Transverse colon (tissue), 3 donors: ENCODE results near the gene TRAF6.

Experiments
- EP300 ChIP-seq: sonication (generic); formaldehyde crosslinking; IDR thresholded peaks from one replicate; pipeline ENCODE4 v1.6.1; 2017; ENCODE audit warnings: antibody characterized with exemption, low read depth
- POLR2A ChIP-seq: fragments of 450-650 bp; IDR thresholded peaks from one replicate; pipeline ENCODE4 v1.6.1; 2016; ENCODE audit warnings: antibody characterized with exemption, mild to moderate bottlenecking, moderate library complexity
- TF ChIP-seq, protein P1 (sequence below), 5 experiments: fragments of 200-600 bp in 3 of 5; fragments of 450-650 bp in 2 of 5; sonication (generic) in 3 of 5; IDR thresholded peaks; 1 replicate in 2 of 5; 2 replicates in 3 of 5; pipeline ENCODE4 v1.5.1; 2016 to 2017; ENCODE audit warnings: antibody characterized with exemption in 5 of 5, inconsistent platforms in 3 of 5, mild to moderate bottlenecking in 2 of 5, moderate library complexity in 1 of 5

DNA sequence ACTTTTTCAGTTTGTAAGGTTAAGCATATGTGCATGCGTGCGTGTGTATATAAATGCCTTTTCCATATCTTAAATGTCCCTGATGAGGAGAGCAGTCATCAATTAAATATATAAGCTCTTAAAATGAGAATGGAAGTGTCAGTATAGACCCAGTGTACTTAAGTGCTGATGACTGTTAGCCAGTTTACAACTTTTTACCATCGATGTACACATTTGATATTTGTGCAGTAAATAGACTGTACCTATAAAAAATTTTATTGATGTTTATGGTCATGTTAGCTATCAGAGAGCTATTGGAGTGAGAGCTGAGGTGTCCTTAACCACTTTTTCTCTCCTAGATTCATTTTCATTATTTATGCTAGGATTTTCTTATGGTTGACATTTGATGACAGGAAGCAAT is 45.4 kb downstream of the TRAF6 start:
- TF ChIP-seq EP300 = no peak
- TF ChIP-seq, protein P1, sequence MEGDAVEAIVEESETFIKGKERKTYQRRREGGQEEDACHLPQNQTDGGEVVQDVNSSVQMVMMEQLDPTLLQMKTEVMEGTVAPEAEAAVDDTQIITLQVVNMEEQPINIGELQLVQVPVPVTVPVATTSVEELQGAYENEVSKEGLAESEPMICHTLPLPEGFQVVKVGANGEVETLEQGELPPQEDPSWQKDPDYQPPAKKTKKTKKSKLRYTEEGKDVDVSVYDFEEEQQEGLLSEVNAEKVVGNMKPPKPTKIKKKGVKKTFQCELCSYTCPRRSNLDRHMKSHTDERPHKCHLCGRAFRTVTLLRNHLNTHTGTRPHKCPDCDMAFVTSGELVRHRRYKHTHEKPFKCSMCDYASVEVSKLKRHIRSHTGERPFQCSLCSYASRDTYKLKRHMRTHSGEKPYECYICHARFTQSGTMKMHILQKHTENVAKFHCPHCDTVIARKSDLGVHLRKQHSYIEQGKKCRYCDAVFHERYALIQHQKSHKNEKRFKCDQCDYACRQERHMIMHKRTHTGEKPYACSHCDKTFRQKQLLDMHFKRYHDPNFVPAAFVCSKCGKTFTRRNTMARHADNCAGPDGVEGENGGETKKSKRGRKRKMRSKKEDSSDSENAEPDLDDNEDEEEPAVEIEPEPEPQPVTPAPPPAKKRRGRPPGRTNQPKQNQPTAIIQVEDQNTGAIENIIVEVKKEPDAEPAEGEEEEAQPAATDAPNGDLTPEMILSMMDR (IDR thresholded peaks at IDR 0.05) = no peak
- TF ChIP-seq POLR2A = no peak
